Amniotic epithelial cell (primary cell): ENCODE data around the gene TSHZ1.

Experiments used
- DNase-seq: peaks from one replicate; pipeline ENCODE4 v3.0.0-alpha.2; 2010; ENCODE audit warnings: low read depth

TSHZ1 gene

DNA sequence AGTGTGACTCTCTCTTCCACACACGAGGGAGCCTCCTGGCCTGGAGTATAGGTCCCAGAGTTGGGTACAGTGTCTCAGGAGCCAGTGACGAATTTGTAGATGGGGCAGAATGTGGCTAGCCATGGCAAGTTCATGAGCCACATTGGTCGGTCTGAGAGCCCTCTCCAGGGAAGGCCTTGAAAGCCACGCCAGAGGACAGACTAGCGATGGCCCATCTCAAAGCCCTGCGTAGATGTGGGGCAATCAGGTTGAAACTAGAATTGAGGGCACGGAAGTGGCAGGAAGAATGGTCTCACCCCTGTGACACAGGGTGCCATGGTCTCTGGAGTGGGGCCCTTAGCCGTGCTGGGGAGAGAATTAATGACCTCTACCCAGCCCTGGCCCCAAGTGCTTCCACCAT lies 106.2 kb downstream of the TSHZ1 start:
- no peak for DNase-seq

DNA sequence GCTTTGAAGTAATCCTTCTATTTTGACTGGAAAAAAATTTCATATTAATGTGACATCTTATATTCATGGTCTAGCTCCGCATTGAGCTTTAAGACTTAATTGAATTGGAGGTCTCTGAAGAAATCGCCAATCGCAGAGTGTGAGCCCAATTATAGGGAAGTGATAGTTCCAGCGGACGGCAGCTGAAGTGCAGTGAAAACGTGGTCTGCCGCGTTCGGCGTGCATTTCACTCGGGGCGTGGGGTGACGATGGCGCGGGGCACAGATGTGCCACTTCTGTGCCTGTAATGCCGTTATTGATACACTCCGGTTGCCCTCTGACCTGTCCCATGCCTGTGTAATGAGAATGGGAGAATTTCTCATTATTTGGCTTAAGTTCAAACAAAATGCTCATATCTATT lies 106.7 kb downstream of the TSHZ1 start:
- DNase-seq: no peak

- no peak for DNase-seq
Measured at GRCh38 chr18:75317703-75318102, 107.1 kb downstream of the TSHZ1 start.

DNA sequence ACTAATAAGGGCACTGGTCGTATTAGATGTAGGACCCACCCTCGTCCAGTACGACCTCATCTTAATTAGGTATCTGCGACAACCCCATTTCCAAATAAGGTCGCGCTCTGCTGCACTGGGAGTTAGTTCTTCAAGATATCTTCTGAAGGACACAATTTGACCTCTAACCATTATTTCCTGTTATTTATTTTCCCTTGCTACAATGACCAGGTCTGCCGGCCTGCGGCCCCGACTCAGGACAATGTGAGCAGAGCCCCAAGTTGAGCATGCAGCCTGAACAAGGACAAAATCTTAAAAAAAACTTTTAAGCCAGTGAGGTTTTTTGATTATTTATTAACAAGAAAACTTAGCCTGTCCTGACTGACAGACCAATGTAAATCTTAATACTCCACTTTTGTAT lies 109.3 kb downstream of the TSHZ1 start:
- no peak for DNase-seq

DNA sequence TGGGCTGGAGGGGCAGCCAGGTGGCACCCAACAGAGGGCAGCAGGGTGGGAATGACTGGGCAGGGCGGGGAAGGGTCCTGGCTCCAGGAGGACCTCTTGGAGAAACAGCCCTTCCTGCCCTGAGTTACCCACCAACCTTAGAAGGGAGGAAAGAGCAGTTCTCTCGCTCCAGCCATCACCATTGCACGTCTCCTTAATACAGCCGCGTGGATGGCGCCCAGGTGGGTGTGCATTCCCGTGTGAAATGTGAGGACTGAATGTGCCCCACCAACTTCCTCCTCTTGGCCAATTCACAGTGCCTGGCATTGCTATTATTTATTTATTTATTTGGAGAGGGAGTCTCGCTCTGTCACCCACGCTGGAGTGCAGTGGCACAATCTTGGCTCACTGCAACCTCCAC lies 109.9 kb downstream of the TSHZ1 start:
- DNase-seq: no peak

- DNase-seq: no peak
Measured at GRCh38 chr18:75321431-75321830, 110.8 kb downstream of the TSHZ1 start.

DNA sequence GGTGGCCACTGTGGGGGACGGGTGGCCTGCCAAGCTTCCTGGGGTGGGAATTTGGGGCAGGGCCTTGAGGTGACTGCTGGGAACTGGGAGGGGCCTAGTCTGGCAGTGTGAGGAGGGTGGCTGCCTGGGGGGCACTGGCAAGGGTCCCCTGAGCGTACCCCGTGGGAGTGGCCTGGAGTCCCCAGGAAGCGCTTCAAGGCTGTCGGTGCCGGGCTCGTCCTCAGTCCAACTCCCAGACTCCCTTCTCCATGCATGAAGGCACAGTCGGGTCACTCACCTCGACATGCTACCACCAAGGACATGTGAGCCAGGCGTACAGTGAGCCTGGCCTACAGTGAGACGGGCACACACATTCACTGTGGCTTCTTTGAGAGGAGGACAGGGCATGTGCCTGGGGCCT lies 111.6 kb downstream of the TSHZ1 start:
- no peak for DNase-seq

DNA sequence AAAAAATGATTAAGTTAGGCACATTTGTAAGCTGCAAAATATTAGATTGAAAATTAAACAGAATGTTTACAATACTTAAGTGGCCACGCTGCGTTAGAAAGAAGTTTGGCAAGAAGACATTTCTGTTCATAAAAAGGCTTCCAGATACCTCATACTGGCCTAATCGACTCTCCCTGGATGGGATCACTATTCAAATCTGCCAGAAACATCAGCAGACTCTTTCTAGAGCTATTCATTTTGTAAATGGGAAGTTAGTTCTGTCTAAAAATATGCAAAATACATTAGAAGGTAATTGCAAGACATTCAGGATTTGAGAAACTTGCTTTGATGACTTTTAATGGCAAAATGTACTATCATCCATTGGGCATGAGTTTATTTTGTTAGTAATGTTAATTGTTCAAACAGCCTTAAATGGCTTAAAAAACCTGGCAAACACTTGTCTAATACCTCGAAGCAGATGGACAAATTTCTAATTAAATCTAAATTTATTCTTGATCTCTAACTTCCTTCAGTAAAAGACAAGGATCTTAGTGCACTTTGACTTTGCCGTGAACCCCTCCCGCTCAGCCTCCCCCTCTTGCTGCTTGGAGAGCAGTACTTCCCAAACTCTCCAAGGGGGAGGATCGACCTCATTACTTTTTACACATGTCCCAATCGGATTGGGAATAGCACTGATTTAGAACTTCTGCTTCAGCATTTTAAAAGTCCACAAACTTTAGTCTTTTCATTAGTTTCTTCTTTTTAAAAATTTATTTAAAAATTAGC lies 113.4 kb downstream of the TSHZ1 start:
- no peak for DNase-seq

GRCh38 chr18:75324686-75325257 lies 114.2 kb downstream of the TSHZ1 start:
- DNase-seq: no peak

- peak; percentile 13 for DNase-seq
Measured at GRCh38 chr18:75329753-75330152, 119.2 kb downstream of the TSHZ1 start.

DNA sequence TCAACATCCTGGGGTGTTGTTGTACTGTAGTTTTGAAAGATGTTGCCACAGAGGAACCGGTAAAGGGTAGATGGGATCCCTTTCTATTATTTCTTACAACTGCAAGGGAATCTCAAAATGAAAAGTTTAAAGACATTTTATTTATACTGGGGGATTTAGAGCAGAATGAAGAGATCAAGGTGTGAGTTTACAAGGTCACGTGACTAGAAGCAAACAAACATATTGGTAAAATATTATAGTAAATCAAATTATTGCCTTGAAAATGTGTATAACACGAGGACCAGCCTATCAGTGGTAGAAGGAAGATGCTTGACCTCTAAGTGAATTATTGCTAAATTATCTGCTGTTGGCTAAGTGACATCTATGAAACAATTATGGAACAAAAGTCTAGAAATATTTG lies 119.7 kb downstream of the TSHZ1 start:
- no peak for DNase-seq

DNA sequence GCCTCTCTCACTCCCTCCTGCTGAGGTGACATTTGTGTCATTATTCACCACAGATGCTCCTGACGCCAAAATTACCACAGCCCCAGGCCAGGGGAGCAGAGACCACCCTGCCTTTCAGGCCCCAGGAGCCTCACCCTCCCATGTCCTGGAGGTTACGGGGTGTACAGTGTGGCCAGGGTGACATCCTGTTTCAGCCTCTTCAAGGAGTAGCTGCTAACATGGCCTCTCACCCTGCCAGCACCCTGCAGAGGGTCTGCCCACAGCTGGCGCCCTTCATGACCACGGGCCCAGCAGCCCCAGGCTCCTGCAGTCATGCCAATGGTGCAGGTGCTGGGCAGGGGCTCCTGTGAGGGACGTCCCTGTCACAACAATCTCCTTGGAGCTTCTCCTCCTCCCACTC lies 124.3 kb downstream of the TSHZ1 start:
- no peak for DNase-seq

DNA sequence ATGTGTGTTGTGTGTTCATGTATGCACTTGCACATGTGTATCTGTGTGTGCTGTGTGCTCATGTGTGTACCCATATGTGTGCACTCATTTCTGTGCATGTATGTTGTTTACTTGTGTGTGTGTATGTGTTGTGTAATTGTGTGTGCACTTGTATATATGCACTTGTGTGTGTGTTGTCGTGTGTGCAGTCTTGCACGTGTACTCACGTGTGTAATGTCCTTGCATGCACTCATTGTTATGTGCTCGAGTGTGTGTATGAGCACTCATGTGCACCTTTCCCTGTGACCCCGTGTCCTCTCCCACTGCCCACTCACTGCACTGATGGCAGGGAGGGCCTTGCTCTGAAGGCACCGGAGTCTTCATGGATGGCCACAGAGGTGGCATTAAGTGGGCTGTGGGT lies 124.9 kb downstream of the TSHZ1 start:
- no peak for DNase-seq

GRCh38 chr18:75336767-75337166 lies 126.2 kb downstream of the TSHZ1 start:
- no peak for DNase-seq

DNA sequence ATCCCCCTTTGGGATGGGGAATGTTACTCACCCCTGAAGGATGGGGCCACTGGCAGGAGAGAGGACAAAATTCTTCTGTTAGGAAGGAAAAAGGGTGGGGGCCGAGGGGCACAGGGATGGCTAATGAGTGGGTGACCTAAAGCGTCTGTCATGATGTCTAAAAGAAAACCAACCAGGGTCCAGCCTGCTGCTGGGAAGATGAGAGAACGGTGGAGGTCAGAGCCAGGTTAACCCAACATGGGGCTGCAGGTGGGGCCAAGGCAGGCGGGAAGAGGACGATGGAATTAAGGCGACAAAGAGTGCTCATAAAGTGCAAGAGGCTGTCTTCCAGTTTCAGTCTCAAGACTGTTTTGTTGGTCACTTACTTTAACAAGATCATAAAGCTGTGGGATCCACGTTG lies 126.8 kb downstream of the TSHZ1 start:
- DNase-seq: no peak

GRCh38 chr18:75338631-75339030 lies 128.0 kb downstream of the TSHZ1 start:
- DNase-seq: no peak
